ENCODE results near the gene EHMT2.
A peak's percentile ranks its signal among the peaks of the same experiment; 100 is the strongest.
"Not testable (repeated sequence)": the region's sequence is repeated elsewhere in the genome, so short reads cannot be mapped to it uniquely, and the experiment has no call there.

EHMT2 gene

GRCh38 chr6:31877125-31877650, 20.3 kb downstream of the EHMT2 start:
- no peak for FAIRE-seq
- DNase-seq (ENCODE audit: insufficient read length, low spot score): no peak
- TF ChIP-seq POLR2A (IDR thresholded peaks at IDR 0.05; ENCODE audit: low read depth, low read length): no peak

- TF ChIP-seq POLR2A (IDR thresholded peaks at IDR 0.05; ENCODE audit: low read depth, low read length): no peak
- FAIRE-seq (no peak), DNase-seq (ENCODE audit: insufficient read length, low spot score) (no peak)
Measured at GRCh38 chr6:31876357-31876756, 21.1 kb downstream of the EHMT2 start.

- DNase-seq (ENCODE audit: insufficient read length, low spot score) (no peak), FAIRE-seq (no peak)
- TF ChIP-seq POLR2A (IDR thresholded peaks at IDR 0.05; ENCODE audit: low read depth, low read length): no peak
Measured at GRCh38 chr6:31875877-31876276, 21.6 kb downstream of the EHMT2 start.

- FAIRE-seq: no peak
- no peak for TF ChIP-seq POLR2A (IDR thresholded peaks at IDR 0.05; ENCODE audit: low read depth, low read length)
- no peak for DNase-seq (ENCODE audit: insufficient read length, low spot score)
Measured at GRCh38 chr6:31874836-31875572, 22.5 kb downstream of the EHMT2 start.

- TF ChIP-seq POLR2A (IDR thresholded peaks at IDR 0.05; ENCODE audit: low read depth, low read length): no peak
- FAIRE-seq: no peak
Measured at GRCh38 chr6:31874084-31874670, 23.3 kb downstream of the EHMT2 start.

GRCh38 chr6:31871046-31871659, 26.3 kb downstream of the EHMT2 start:
- TF ChIP-seq POLR2A (IDR thresholded peaks at IDR 0.05; ENCODE audit: low read depth, low read length): no peak
- DNase-seq (ENCODE audit: insufficient read length, low spot score): no peak
- FAIRE-seq: no peak

More at GRCh38 chr6:31874084-31874670, 23.3 kb downstream of the EHMT2 start:
- no peak for DNase-seq (ENCODE audit: insufficient read length, low spot score)

- TF ChIP-seq POLR2A (IDR thresholded peaks at IDR 0.05; ENCODE audit: low read depth, low read length): no peak
- no peak for DNase-seq (ENCODE audit: insufficient read length, low spot score)
- no peak for FAIRE-seq
Measured at GRCh38 chr6:31870385-31870921, 27.0 kb downstream of the EHMT2 start.

GRCh38 chr6:31869343-31869742, 28.2 kb downstream of the EHMT2 start:
- FAIRE-seq (no peak), DNase-seq (ENCODE audit: insufficient read length, low spot score) (no peak)
- no peak for TF ChIP-seq POLR2A (IDR thresholded peaks at IDR 0.05; ENCODE audit: low read depth, low read length)

- not testable (repeated sequence) for FAIRE-seq; DNase-seq (ENCODE audit: insufficient read length, low spot score)
Measured at GRCh38 chr6:31868658-31868971, 28.9 kb downstream of the EHMT2 start.

- no peak for FAIRE-seq
- no peak for DNase-seq (ENCODE audit: insufficient read length, low spot score)
- no peak for TF ChIP-seq POLR2A (IDR thresholded peaks at IDR 0.05; ENCODE audit: low read depth, low read length)
Measured at GRCh38 chr6:31865205-31866118, 32.0 kb downstream of the EHMT2 start.

- FAIRE-seq: no peak
- TF ChIP-seq POLR2A (IDR thresholded peaks at IDR 0.05; ENCODE audit: low read depth, low read length): no peak
- DNase-seq (ENCODE audit: insufficient read length, low spot score): no peak
Measured at GRCh38 chr6:31864818-31865204, 32.7 kb downstream of the EHMT2 start.

- DNase-seq (ENCODE audit: insufficient read length, low spot score); FAIRE-seq: not testable (repeated sequence)
Measured at GRCh38 chr6:31864123-31864562, 33.4 kb downstream of the EHMT2 start.

GRCh38 chr6:31862344-31863235, 34.9 kb downstream of the EHMT2 start, which contains the start of gene NEU1:
TSS of gene NEU1 (minus strand) at chr6:31862821. CDS start at chr6:31862776, 45 bp downstream.
- DNase-seq (ENCODE audit: insufficient read length, low spot score): peak; percentile 100
- TF ChIP-seq POLR2A (IDR thresholded peaks at IDR 0.05; ENCODE audit: low read depth, low read length): peak; percentile 95
- peak; percentile 82 for FAIRE-seq
